Activated T-helper 1 cell treated with anti-CD3 and anti-CD28 coated beads, Interleukin-2, amount 50 U/mL, for 16 hours (primary cell): ENCODE results near the gene ZNG1B.
"Not testable (repeated sequence)": the region's sequence is repeated elsewhere in the genome, so short reads cannot be mapped to it uniquely, and the experiment has no call there.

Experiments used
- DNase-seq, 2 donors: peaks; one replicate each; pipeline ENCODE4 v3.0.0-alpha.2; 2020; ENCODE audit warnings: low read depth in 1 of 2, low spot score in 1 of 2

ZNG1B gene

DNA sequence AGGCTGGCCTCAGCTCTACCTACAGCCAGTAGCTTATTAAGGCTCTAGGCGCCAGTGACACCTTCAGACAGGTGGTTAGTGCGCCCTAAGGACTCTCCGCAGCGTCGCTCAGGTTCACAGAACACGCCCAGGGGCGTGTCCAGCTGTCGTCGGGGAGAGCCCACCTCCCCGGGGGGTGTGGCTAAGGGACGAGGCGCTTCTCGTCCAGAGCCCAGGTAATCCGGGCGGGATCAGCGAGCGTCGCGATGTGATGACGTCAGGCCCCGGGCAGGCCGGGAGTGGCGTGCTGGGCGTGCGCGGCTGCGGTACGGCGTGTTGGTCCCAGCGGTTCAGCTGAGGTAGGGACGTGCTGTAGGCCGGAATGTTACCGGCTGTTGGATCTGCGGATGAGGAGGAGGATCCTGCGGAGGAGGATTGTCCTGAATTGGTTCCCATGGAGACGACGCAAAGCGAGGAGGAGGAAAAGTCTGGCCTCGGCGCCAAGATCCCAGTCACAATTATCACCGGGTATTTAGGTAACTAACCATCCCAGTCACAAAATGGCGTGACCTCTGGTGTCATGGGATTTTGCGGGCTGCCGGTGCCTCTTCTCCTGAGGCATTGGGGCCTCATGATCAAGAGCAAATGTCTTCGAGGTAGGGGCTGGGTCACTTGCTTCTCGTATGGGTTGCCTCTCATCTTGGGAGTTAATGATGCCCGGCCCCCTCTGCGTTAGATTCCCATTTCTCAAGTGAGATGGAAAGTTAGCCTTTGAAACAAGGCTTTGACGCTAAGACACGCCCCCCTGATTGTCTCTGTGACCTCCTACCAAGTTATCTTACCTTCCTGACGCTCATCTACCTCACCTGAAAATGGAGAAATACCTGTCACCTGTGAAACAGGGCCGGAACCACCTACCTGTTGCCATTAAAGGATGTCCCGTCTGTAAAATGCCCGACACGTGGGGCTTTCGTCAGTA is at the start of gene ZNG1B:
TSS of gene ZNG1B (plus strand) at position 184 of the 958 bp plus-strand sequence. CDS start at position 362, 178 bp downstream.
- peak; percentile 34 to 71 for DNase-seq

DNA sequence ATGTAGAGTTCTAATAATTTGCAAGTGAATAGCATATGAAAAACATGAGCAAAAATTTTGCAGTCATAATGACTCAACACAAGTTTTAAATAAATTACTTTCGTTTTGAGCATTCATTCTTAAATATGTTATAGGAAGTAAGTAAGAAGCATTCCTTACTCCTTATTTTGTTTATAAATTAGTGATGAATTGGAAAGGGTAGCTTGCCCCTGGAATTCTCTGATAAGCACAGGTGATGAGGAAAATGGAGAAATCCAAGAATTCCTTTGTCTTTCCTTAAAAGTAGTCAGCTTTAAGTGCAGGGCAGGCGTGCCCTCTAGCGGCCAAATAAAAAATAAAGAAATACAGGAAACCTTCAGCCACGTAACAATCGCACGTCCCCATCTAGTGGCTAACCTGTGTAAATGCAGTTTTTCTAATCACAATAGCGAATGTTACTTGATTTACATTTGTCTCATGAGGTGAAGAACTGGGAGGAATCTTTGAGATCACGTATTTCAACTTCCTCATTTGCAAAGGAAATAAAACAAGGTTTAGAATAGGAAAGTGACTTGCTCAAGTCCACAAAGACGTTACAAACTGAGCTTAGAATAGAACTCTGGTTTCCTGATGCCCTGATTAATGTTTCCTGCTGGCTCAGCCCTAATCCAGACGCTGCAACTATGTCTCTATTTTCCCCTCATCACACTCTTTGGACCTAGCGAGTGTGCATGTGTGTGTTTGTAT is 47.2 kb upstream of the ZNG1B start:
- peak in 1 of 2 donors; percentile 21 for DNase-seq

DNA sequence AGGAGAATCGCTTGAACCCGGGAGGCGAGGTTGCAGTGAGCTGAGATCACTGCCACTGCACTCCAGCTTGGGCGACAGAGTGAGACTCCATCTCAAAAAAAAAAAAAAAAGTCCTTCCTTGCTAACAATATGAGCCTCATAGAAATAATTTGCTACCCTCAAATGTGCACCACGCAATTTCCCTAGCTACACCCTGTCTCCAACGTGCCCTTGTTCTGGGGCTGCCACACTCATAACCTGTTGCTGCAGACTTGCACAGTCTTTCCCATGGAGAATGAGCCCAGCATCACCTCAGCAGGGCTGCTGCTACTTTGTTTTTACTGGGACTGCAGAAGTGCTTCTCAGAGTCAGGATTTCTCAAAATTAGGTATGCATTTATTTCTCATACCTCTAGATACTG is 46.4 kb upstream of the ZNG1B start:
- DNase-seq = no peak

DNA sequence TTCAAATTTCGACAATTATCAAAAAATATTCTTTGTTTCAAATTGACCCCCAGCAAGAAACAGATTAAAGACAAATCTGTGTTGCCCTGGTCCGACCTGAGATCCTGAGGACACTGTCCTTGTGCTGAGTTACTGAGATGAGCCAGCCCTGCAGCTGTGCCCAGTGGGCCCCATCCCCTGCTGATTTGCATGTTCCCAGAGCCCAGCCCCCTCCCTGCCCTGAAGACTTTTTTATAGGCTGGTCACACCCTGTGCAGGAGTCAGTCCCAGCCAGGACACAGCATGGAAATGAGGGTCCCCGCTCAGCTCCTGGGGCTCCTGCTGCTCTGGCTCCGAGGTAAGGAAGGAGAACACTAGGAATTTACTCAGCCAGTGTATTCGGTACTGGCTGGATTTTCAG is 31.4 kb upstream of the ZNG1B start:
- no peak for DNase-seq

DNA sequence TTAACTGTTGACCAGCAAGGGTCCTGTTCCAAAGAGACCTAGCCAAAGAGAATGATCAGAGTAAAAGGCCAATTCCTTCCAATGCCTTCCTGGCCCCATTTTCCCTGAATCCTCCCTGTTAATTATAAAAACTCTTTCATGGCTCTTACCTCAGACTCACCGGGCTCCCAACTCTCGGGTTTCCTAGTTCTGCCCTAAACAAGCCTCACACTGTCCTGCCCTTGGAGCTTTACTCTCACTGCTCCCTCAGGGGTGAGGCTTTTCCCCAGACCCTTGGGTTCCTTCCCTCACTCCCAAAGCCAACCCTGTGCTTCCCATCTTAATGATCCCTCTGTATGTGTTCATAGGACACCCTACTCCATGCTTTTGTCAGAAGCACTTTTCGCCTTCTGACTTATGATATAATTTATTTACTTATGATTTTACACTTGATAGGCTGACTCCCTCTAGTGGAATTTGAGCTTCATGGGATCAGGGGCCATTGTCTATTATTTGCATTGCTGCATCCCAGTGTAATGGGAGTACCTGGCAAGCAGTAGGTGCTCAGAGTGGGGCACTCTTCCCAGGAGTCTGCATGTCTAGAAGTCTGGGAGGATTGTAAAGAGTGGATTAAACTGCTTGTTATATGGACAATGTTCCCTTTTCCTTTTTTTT is 29.9 kb upstream of the ZNG1B start:
- DNase-seq = no peak

DNA sequence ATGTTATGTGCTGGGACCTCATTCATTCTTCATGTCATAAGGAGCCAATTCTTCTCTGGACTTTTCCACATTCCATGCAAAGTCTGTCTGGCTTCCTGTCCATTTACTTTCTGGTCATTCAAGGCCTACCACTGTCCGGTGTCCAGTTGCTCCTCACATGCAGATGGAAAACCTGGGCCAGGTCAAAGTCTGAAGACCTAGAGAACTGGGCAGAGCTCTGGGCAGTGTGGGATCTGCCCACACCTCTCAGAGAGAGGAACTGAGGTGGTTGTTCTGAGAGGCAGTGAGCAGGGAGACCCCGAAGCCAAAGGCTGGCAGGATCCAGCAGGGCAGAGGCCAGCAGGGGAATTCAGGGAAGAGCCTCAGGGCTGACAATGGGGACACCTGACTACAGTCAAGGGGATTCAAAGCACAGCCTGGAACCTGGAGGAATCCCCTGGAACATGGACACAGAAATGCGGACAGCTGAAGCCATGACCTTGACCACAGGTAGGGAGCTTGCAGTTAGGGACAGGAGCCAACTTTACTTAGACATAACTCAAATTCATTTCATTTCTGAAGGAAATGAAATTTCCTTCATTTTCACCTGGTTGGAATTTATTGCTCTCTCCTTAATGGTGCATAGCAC is 25.7 kb upstream of the ZNG1B start:
- DNase-seq = not testable (repeated sequence)

DNA sequence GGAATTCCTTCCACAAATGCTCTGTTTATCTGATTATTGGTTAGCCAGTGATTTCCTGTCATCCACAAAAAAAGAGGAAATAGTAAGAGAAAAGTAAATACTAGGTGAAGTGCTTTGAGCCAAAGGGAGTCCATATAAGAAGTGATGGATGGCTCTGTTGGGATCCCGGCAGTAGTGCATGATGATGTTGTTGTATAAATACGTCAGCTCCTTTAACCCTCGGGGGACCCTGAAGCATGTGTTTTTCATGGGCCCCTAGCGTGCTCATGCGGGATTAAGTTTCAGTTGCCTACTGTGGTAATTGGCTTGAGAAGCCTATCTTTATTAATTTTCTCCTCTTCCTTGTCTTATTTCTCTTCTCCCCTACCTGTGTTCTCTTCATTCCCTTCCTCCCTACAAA is 24.7 kb upstream of the ZNG1B start:
- not testable (repeated sequence) for DNase-seq

DNA sequence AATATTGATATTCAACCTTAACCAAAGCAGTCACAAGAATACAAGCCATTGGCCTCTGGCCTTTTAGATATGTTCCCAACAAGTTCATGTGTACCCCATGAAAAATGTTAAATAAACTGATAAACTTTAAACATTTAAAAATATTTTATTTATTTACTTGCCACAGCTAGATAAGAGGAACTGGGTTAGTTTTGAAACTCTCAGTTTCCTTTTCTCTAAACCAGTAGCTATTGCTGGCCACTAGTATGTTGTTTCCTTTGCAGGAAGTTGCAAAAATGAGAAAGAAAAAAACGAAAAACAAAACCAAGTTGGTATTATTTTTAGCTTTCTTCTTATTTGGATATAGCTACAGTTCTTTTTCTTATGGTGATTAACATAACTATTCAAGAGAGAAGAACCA is 5.7 kb upstream of the ZNG1B start:
- DNase-seq = not testable (repeated sequence)

DNA sequence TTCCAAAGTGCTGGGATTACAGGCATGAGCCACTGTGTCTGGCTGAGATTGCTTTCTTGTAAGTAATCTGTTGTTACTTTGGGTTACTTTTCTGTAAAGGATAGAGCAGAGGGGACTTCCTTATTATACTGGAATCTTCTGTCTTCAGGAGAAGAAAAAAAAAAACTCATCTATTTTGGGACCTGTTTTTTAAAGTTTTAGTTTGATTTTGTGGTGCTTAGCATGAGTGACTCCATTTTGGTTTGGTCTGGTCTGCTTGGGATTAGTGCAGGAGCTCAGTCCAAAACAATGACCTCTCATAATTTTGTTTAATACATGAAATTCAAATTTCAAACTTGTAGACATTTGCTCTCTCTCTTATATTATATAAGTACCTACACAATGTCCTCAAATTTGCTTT is 4.0 kb upstream of the ZNG1B start:
- DNase-seq = not testable (repeated sequence)

DNA sequence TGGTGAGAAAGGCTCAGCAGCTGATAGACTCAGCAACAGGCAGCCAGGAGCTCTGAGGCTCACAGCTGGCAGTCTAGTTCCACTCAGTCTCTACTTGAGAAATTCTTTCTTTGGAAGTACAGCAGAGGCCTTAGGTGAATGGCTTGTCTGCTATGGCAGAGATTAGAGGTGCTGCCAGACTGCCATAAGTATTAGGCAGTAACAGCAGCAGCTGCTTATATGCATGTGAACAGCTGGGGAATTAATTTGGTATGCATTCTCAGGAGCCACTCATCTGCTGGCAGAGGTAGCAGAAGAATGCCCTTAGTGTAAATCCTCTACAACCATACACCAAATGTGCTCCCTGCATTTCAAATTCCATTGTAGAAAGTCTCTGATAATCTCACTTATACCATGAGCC is 28.3 kb downstream of the ZNG1B start:
- DNase-seq = not testable (repeated sequence)

DNA sequence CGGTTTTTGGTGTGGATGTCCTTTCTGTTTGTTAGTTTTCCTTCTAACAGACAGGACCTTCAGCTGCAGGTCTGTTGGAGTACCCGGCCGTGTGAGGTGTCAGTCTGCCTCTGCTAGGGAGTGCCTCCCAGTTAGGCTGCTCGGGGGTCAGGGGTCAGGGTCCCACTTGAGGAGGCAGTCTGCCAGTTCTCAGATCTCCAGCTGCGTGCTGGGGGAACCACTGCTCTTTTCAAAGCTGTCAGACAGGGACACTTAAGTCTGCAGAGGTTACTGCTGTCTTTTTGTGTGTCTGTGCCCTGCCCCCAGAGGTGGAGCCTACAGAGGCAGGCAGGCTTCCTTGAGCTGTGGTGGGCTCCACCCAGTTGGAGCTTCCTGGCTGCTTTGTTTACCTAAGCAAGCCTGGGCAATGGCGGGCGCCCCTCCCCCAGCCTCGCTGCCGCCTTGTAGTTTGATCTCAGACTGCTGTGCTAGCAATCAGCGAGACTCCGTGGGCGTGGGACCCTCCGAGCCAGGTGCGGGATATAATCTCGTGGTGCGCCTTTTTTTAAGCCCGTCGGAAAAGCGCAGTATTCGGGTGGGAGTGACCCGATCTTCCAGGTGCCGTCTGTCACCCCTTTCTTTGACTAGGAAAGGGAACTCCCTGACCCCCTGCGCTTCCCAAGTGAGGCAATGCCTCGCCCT is 39.3 kb downstream of the ZNG1B start:
- not testable (repeated sequence) for DNase-seq

DNA sequence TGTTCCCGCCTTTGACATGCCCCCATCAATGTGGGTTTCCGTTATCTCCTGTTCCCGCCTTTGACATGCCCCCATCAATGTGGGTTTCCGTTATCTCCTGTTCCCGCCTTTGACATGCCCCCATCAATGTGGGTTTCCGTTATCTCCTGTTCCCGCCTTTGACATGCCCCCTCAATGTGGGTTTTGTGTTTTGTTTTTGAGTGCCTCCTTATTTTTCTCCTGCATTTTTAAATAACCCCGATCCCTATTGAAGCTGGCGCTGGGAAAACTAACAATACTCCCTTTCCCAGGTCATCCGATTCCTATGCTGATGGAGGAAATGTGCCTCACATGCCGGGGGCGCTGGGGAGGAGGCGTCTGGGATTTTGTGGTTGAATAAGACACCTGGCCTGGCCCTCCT is 59.0 kb downstream of the ZNG1B start:
- not testable (repeated sequence) for DNase-seq

DNA sequence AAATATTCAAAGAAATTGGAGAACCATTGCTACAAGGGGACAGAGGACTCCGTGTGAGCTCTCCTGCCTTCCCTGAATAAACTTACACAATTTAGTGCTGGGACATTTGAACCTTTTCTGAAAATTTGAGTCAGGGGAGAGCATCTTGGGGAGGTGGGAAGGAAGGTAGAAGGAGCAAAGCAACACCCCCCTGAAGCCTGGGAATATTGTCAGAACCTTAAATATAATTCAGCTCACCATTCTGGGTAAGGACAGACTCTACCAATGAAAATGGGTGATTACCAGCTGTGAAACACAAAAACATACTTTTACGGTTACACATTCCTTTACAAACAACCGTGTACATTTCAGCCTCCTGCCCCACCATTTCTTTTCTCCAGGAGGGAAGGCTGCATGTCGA is 60.9 kb downstream of the ZNG1B start, which contains the start of gene FOXD4L1:
TSS of gene FOXD4L1 (plus strand) at position 301 of the 400 bp plus-strand sequence. CDS start 592 bp downstream, outside the sequence.
- not testable (repeated sequence) for DNase-seq

DNA sequence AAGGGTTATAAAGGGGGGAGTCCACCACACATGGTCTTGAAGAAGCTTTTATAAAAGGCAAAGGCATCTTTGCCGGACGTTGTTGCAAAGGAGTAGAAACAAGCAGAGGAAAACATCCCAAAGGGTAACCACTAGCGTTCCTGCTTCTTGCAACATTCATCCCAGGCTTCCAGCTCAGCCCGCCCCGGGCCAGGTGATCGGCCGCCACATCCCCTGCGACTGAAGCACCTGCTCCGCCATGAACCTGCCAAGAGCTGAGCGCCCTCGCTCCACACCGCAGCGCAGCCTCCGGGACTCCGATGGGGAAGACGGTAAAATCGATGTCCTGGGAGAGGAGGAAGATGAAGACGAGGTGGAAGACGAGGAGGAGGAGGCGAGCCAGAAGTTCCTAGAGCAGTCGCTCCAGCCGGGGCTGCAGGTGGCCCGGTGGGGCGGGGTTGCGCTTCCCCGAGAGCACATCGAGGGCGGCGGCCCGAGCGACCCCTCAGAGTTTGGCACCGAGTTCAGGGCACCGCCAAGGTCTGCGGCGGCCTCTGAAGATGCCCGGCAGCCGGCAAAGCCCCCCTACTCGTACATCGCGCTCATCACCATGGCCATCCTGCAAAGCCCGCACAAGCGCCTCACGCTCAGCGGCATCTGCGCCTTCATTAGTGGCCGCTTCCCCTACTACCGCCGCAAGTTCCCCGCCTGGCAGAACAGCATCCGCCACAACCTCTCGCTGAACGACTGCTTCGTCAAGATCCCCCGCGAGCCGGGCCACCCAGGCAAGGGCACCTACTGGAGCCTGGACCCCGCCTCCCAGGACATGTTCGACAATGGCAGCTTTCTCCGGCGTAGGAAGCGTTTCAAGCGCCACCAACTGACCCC is 61.8 kb downstream of the ZNG1B start:
- DNase-seq = not testable (repeated sequence)

DNA sequence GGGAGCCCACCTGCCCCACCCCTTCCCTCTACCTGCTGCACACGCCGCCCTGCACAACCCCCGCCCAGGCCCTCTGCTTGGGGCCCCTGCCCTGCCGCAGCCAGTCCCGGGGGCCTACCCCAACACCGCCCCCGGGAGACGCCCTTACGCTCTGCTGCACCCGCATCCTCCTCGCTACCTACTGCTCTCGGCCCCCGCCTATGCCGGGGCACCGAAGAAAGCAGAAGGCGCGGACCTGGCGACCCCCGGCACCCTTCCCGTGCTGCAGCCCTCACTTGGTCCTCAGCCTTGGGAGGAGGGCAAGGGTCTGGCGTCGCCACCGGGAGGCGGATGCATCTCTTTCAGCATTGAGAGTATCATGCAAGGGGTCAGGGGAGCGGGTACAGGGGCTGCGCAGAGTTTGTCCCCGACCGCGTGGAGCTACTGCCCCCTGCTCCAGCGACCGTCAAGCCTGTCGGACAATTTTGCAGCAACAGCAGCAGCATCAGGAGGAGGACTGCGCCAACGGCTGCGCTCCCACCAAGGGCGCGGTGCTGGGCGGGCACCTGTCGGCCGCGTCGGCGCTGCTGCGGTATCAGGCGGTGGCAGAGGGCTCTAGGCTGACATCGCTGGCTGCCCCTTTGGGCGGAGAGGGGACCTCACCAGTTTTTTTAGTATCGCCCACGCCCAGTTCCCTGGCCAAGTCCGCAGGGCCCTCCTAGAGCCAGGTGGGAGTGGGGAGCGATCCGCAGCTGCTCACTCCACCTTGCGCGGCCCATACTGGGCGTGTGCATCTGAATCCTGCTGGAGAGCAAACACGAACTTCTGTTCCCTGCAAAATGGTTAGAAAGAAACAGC is 62.6 kb downstream of the ZNG1B start:
- DNase-seq = not testable (repeated sequence)

DNA sequence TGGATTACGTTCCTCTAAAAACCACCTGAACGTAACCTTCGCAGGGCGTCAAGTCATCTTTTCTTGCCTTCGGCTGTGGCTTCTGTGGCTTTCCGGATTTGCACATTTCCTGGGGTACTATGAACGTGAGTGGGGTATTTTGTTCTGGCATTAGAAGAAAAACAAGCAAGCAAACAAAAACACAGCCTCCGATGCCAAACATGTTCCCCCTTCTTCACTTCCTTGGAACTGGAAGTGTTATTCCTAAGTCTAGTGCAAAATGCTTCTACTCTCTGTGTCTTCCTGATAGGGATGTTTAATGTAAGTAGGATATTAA is 63.2 kb downstream of the ZNG1B start:
- DNase-seq = not testable (repeated sequence)

DNA sequence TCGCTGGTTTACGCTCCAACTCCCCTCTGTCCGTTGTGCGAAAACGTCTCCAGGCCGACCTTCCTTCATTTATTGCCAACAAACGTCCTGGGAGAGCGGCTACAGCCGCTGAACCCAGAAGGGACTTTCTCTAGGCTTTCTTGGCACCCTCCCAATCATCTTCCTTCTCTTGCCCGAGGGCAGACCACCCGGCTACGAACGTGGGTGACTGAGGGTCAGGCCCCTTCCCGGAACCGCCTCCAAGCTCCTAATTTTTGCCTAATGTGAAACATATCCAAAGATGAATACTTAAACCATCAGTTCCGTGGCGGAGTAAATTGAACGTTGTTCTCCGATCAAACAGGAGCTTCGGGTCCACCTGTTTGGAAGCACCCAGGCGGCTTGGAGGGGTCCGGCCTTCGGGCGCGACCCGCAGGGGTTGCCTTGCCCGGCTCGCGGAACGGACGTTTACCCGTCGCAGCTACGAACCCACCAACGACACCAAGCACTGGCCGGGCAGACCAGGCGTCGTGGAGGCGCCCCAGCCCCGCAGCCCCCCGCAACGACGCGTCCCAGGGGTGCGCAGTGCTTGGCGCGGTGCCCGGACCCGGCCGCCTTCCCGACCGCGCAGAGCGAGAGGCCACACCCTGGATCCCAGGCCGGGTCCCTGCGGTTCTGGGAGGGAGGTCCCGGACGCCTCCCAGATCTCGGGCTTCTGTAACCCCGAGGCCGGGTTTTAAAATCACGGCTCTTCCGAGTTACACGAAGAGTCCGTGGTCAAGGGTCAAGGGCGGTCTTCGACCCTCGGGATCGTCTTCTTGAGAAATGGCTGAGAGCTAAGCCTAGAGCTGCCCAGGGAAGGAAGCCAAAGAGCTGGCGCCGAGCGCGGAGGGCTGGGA is 65.0 kb downstream of the ZNG1B start:
- not testable (repeated sequence) for DNase-seq
